IPS-11a (cell line): ENCODE measurements around the gene LGALS7.
"Not testable (repeated sequence)": the region's sequence is repeated elsewhere in the genome, so short reads cannot be mapped to it uniquely, and the experiment has no call there.

Source experiments
- H3K4me3 ChIP-seq: one replicate; pipeline ENCODE4 v1.5.1; 2013; ENCODE audit warnings: low read depth, low read length, control low read depth

The LGALS7 gene

GRCh38 chr19:38800577-38801347 is 27.4 kb upstream of the LGALS7 start:
- no peak overlapping the region for H3K4me3 ChIP-seq

GRCh38 chr19:38799104-38799503 is 25.8 kb upstream of the LGALS7 start:
- H3K4me3 ChIP-seq, result no peak overlapping the region

GRCh38 chr19:38797781-38798180 is 24.5 kb upstream of the LGALS7 start:
- not testable (repeated sequence) for H3K4me3 ChIP-seq

- no peak overlapping the region for H3K4me3 ChIP-seq
These were observed 22.8 kb upstream of the LGALS7 start for GRCh38 chr19:38796154-38796553.

- H3K4me3 ChIP-seq, result no peak overlapping the region
These were observed 22.2 kb upstream of the LGALS7 start for GRCh38 chr19:38795549-38795948.

GRCh38 chr19:38793671-38794070 is 20.4 kb upstream of the LGALS7 start:
- no peak overlapping the region for H3K4me3 ChIP-seq

- H3K4me3 ChIP-seq, result no peak overlapping the region
These were observed 19.9 kb upstream of the LGALS7 start for GRCh38 chr19:38793177-38793576.

- H3K4me3 ChIP-seq, result no peak overlapping the region
These were observed 19.2 kb upstream of the LGALS7 start for GRCh38 chr19:38792250-38793111.

GRCh38 chr19:38791451-38792064 is 18.2 kb upstream of the LGALS7 start:
- H3K4me3 ChIP-seq, result not testable (repeated sequence)

- H3K4me3 ChIP-seq, result not testable (repeated sequence)
These were observed 17.4 kb upstream of the LGALS7 start for GRCh38 chr19:38790507-38791403.

- no peak within 1 kb of the TSS for H3K4me3 ChIP-seq
These were observed 15.3 kb upstream of the LGALS7 start, which contains the start of gene LGALS7B for GRCh38 chr19:38788478-38789243. Gene LGALS7B (plus strand): TSS chr19:38789200. CDS start chr19:38789227, 27 bp downstream.

- H3K4me3 ChIP-seq, result no peak overlapping the region
These were observed 13.4 kb upstream of the LGALS7 start for GRCh38 chr19:38786572-38787265.

GRCh38 chr19:38786061-38786460 is 12.7 kb upstream of the LGALS7 start:
- not testable (repeated sequence) for H3K4me3 ChIP-seq

- H3K4me3 ChIP-seq, result no peak overlapping the region
These were observed 11.9 kb upstream of the LGALS7 start for GRCh38 chr19:38785187-38785699.

GRCh38 chr19:38784224-38784623 is 10.9 kb upstream of the LGALS7 start:
- H3K4me3 ChIP-seq, result no peak overlapping the region

- H3K4me3 ChIP-seq, result not testable (repeated sequence)
These were observed 8.9 kb upstream of the LGALS7 start for GRCh38 chr19:38782212-38782611.

- no peak overlapping the region for H3K4me3 ChIP-seq
These were observed 7.7 kb upstream of the LGALS7 start for GRCh38 chr19:38781058-38781457.

GRCh38 chr19:38780443-38780842 is 7.1 kb upstream of the LGALS7 start:
- H3K4me3 ChIP-seq, result no peak overlapping the region

- no peak overlapping the region for H3K4me3 ChIP-seq
These were observed 5.4 kb upstream of the LGALS7 start for GRCh38 chr19:38778733-38779132.
